ENCODE measurements around the gene IL20. TPM values are rescaled to one million over a fixed set of nuclear protein-coding genes. Genes with fewer than 3 reads are reported as not detected.

Gene IL20
- total and polyA plus RNA-seq, 2 of the 8 experiments (the other 6 are each of a cell fraction or from before 2014, with no cell fraction given): not detected

DNA sequence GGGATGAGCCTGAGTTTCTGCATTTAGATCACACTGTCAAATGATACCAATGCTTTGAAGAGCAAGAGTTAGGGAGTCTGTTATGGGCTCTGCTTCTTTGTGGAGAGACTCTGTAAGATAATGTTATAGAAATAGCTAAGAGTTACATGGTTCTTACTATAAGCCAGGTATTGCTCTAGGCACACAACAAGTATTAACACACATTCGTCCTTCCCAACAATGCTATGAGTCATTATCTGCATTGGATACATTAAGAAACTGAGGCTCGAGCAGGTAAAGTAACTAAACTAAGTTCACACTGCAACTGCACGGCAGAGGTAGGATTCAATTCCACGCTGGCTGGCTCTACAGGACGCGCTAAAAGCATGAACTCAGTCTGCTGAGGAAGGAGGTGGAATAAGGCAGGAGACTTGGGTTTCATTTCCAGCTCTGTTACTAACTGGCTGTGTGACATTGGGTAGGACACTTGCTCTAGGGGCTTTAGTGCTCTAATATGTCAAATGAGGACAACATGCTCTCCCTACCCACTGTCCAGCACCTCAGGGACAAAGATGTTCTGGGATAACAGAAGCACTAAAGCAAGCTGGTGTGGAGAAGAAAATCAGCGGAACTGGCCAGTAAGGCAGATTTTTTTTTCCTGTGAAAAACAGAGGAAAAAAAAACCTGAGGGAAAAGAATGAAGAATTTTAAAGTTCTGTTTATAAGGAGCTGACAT lies 23.7 kb upstream of the IL20 start (continued):
- TF ChIP-seq, protein P1, sequence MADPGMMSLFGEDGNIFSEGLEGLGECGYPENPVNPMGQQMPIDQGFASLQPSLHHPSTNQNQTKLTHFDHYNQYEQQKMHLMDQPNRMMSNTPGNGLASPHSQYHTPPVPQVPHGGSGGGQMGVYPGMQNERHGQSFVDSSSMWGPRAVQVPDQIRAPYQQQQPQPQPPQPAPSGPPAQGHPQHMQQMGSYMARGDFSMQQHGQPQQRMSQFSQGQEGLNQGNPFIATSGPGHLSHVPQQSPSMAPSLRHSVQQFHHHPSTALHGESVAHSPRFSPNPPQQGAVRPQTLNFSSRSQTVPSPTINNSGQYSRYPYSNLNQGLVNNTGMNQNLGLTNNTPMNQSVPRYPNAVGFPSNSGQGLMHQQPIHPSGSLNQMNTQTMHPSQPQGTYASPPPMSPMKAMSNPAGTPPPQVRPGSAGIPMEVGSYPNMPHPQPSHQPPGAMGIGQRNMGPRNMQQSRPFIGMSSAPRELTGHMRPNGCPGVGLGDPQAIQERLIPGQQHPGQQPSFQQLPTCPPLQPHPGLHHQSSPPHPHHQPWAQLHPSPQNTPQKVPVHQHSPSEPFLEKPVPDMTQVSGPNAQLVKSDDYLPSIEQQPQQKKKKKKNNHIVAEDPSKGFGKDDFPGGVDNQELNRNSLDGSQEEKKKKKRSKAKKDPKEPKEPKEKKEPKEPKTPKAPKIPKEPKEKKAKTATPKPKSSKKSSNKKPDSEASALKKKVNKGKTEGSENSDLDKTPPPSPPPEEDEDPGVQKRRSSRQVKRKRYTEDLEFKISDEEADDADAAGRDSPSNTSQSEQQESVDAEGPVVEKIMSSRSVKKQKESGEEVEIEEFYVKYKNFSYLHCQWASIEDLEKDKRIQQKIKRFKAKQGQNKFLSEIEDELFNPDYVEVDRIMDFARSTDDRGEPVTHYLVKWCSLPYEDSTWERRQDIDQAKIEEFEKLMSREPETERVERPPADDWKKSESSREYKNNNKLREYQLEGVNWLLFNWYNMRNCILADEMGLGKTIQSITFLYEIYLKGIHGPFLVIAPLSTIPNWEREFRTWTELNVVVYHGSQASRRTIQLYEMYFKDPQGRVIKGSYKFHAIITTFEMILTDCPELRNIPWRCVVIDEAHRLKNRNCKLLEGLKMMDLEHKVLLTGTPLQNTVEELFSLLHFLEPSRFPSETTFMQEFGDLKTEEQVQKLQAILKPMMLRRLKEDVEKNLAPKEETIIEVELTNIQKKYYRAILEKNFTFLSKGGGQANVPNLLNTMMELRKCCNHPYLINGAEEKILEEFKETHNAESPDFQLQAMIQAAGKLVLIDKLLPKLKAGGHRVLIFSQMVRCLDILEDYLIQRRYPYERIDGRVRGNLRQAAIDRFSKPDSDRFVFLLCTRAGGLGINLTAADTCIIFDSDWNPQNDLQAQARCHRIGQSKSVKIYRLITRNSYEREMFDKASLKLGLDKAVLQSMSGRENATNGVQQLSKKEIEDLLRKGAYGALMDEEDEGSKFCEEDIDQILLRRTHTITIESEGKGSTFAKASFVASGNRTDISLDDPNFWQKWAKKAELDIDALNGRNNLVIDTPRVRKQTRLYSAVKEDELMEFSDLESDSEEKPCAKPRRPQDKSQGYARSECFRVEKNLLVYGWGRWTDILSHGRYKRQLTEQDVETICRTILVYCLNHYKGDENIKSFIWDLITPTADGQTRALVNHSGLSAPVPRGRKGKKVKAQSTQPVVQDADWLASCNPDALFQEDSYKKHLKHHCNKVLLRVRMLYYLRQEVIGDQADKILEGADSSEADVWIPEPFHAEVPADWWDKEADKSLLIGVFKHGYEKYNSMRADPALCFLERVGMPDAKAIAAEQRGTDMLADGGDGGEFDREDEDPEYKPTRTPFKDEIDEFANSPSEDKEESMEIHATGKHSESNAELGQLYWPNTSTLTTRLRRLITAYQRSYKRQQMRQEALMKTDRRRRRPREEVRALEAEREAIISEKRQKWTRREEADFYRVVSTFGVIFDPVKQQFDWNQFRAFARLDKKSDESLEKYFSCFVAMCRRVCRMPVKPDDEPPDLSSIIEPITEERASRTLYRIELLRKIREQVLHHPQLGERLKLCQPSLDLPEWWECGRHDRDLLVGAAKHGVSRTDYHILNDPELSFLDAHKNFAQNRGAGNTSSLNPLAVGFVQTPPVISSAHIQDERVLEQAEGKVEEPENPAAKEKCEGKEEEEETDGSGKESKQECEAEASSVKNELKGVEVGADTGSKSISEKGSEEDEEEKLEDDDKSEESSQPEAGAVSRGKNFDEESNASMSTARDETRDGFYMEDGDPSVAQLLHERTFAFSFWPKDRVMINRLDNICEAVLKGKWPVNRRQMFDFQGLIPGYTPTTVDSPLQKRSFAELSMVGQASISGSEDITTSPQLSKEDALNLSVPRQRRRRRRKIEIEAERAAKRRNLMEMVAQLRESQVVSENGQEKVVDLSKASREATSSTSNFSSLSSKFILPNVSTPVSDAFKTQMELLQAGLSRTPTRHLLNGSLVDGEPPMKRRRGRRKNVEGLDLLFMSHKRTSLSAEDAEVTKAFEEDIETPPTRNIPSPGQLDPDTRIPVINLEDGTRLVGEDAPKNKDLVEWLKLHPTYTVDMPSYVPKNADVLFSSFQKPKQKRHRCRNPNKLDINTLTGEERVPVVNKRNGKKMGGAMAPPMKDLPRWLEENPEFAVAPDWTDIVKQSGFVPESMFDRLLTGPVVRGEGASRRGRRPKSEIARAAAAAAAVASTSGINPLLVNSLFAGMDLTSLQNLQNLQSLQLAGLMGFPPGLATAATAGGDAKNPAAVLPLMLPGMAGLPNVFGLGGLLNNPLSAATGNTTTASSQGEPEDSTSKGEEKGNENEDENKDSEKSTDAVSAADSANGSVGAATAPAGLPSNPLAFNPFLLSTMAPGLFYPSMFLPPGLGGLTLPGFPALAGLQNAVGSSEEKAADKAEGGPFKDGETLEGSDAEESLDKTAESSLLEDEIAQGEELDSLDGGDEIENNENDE (IDR thresholded peaks at IDR 0.05; ENCODE audit: insufficient replicate concordance, low read length): no peak
- no peak for TF ChIP-seq TCF12 (IDR thresholded peaks at IDR 0.05; ENCODE audit: low read depth, low read length)
- no peak for TF ChIP-seq CREB1 (IDR thresholded peaks at IDR 0.05)
- no peak for TF ChIP-seq EZH2 (IDR thresholded peaks at IDR 0.05; ENCODE audit: low read depth, low read length, severe bottlenecking)
- no peak for TF ChIP-seq NRF1 (IDR thresholded peaks at IDR 0.05; ENCODE audit: low read depth, low read length)
- no peak for TF ChIP-seq BACH1 (IDR thresholded peaks at IDR 0.05; ENCODE audit: low read length)

Measured in H1 (cell line).